ENCODE measurements around the gene SHD.
"Not testable (repeated sequence)": the region's sequence is repeated elsewhere in the genome, so short reads cannot be mapped to it uniquely, and the experiment has no call there.

SHD gene

GRCh38 chr19:4278419-4279266, at the start of gene SHD:
SHD (plus strand) TSS chr19:4279266; CDS start chr19:4280064, 798 bp downstream.
- in situ Hi-C loops (cut with MboI; ENCODE audit: low pct_unique_long_range_greater_than_20kb, low sequenced_read_pairs, unreplicated experiment), result loop anchor here (10.0 kb wide), 2 partner anchors 76 to 246 kb away; no protein-coding TSS in a partner anchor
- TF ChIP-seq, protein P1, sequence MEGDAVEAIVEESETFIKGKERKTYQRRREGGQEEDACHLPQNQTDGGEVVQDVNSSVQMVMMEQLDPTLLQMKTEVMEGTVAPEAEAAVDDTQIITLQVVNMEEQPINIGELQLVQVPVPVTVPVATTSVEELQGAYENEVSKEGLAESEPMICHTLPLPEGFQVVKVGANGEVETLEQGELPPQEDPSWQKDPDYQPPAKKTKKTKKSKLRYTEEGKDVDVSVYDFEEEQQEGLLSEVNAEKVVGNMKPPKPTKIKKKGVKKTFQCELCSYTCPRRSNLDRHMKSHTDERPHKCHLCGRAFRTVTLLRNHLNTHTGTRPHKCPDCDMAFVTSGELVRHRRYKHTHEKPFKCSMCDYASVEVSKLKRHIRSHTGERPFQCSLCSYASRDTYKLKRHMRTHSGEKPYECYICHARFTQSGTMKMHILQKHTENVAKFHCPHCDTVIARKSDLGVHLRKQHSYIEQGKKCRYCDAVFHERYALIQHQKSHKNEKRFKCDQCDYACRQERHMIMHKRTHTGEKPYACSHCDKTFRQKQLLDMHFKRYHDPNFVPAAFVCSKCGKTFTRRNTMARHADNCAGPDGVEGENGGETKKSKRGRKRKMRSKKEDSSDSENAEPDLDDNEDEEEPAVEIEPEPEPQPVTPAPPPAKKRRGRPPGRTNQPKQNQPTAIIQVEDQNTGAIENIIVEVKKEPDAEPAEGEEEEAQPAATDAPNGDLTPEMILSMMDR (IDR thresholded peaks at IDR 0.05; ENCODE audit: extremely low read depth, insufficient read depth, missing control alignments), result no peak
- DNase-seq (ENCODE audit: low spot score), result no peak

DNA sequence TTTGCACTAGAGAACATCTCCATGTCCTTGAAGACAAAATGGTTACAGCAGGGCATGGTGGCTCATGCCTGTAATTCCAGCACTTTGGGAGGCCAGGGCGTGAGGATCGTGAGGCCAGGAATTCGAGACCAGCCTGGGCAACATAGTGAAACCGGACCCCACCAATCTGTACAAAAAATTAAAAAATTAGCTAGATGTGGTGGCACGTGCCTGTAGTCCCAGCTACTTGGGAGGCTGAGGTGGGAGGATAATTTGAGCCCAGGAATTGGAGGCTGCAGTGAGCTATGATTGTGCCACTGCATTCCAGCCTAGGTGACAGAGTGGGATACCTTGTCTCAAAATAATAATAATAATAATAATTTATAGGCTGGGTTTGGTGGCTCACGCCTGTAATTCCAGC, 48.8 kb upstream of the SHD start:
- DNase-seq (ENCODE audit: low spot score); in situ Hi-C loops (cut with MboI; ENCODE audit: low pct_unique_long_range_greater_than_20kb, low sequenced_read_pairs, unreplicated experiment): not testable (repeated sequence)

DNA sequence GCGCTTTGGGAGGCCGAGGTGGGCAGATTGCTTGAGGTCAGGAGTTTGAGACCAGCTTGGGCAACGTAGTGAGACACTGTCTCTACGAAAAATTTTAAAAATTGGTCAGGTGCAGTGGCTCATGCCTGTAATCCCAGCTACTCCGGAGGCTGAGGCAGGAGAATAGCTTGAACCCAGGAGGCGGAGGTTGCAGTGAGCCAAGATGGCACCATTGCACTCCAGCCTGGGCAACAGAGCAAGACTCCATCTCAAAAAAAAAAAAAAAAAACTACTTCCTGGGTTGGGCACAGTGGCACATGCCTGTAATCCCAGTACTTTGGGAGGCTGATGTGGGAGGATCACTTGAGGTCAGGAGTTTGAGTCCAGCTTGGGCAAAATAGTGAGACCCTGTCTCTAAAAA, 47.5 kb upstream of the SHD start:
- in situ Hi-C loops (cut with MboI; ENCODE audit: low pct_unique_long_range_greater_than_20kb, low sequenced_read_pairs, unreplicated experiment); DNase-seq (ENCODE audit: low spot score): not testable (repeated sequence)

DNA sequence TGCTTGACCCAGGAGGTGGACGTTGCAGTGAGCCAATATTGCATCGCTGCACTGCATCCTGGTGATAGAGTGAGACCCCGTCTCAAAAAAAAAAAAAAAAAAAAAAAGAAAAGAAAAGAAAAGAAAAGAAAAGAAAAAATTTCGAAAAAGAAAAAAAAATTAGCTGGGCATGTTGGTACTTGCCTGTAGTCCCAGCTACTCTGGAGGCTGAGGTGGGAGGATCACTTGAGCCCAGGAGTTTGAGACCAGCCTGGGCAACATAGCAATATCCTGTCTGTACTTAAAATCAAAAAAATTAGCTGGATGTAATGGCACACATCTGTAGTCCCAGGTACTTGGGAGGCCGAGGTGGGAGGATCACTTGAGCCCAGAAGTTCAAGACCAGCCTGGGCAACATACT, 46.9 kb upstream of the SHD start:
- DNase-seq (ENCODE audit: low spot score); in situ Hi-C loops (cut with MboI; ENCODE audit: low pct_unique_long_range_greater_than_20kb, low sequenced_read_pairs, unreplicated experiment): not testable (repeated sequence)

DNA sequence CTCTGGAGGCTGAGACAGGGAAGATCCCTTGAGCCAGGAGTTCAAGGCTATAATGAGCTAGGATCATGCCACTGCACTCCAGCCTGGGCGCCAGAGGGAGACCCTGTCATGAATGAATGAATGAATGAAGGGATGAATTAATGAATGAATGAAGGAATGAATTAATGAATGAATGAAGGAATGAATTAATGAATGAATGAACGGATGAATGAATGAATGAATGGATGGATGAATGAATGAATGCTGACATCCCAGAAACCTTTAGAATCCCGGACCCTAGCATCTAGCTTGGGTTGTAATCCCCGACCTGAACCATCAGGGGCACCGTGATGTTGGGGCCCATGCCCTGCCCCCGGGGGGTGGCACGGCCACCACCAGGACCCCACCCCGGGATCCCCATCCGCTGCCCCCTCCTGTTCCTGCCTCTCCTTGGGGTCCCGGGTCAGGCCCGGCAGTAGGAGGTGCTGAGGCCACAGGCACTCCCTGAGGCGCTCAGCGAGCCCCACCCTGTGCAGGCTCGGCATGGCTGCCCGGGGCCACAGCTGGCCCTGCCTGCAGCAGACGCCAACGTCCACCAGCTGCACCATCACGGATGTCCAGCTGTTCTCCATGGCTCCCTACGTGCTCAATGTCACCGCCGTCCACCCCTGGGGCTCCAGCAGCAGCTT, 46.3 kb upstream of the SHD start:
- no peak for DNase-seq (ENCODE audit: low spot score)
- in situ Hi-C loops (cut with MboI; ENCODE audit: low pct_unique_long_range_greater_than_20kb, low sequenced_read_pairs, unreplicated experiment), result no loop called here
- TF ChIP-seq, protein P1 (IDR thresholded peaks at IDR 0.05; ENCODE audit: extremely low read depth, insufficient read depth, missing control alignments), result no peak

DNA sequence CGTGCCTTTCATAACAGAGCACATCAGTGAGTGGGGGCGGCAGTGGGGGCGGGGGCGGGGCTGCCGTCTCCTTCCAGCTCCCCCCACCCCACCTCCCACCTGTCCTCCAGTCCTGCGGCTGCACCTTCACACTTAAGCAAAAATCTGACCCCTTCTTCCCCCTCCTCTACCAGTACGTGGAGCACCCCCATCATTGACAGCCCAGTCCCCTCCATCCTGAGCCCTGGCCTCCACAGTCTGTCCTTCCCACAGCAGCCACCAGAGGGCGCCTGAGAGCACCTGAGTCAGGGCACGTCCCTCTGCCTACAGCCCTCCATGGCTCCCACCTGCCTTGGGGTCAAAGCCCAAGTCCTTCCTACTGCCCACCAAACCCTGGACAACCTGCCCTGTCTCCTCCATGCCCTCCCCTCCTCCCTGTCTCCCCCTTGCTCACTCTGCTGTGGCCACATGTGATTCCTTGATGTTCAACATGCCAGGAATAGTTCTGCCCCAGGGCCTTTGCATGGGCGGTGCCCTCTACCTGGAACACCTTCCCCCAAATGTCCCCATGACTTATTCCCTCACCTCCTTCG, 45.7 kb upstream of the SHD start:
- TF ChIP-seq, protein P1 (IDR thresholded peaks at IDR 0.05; ENCODE audit: extremely low read depth, insufficient read depth, missing control alignments), result peak; percentile 88
- peak; percentile 55 for DNase-seq (ENCODE audit: low spot score)

DNA sequence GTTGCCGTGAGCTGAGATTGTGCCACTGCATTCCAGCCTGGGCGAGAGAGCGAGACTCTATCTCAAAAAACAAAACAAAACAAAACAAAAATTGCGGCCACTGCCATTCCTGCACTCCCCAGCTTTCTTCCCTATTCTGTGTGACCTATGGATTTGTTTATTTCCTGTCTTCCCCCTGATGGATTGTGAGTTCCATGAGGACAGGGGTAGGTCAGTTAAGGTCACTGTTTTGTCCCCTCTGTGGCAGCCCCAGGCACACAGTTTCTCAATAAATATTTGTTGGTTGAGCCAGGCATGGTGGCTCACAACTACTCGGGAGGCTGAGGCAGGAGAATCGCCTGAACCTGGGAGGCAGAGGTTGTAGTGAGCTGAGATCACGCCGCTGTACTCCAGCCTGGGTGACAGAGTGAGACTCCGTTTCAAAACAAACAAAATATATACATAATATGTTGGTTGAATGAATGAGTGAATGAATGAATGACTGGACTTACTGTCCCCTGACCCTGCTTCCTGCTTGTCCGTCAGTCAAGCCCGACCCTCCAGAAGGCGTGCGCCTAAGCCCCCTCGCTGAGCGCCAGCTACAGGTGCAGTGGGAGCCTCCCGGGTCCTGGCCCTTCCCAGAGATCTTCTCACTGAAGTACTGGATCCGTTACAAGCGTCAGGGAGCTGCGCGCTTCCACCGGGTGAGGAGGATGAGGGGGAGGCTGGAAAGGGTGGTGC, 44.8 kb upstream of the SHD start:
- no peak for DNase-seq (ENCODE audit: low spot score)
- in situ Hi-C loops (cut with MboI; ENCODE audit: low pct_unique_long_range_greater_than_20kb, low sequenced_read_pairs, unreplicated experiment), result no loop called here
- TF ChIP-seq, protein P1 (IDR thresholded peaks at IDR 0.05; ENCODE audit: extremely low read depth, insufficient read depth, missing control alignments), result no peak

More for the DNA sequence above, 45.7 kb upstream of the SHD start:
- in situ Hi-C loops (cut with MboI; ENCODE audit: low pct_unique_long_range_greater_than_20kb, low sequenced_read_pairs, unreplicated experiment), result no loop called here

Data from GM13977 (cell line).